ENCODE data around the gene SP2.

GRCh38 chr17:47869114-47869513 is 26.9 kb upstream of the SP2 start:
- TF ChIP-seq POLR2A (IDR thresholded peaks at IDR 0.05; ENCODE audit: low read length) (no peak), GATA1 (IDR thresholded peaks at IDR 0.05; ENCODE audit: low read depth, low read length) (no peak)
